ENCODE data around the gene MROH2B. TPM values are rescaled to one million over a fixed set of nuclear protein-coding genes. Genes with fewer than 3 reads are reported as not detected.

Gene MROH2B
- total RNA-seq, result not detected
- not detected for polyA plus RNA-seq (ENCODE audit: insufficient read length in 2 of 2)
- long read RNA-seq, donor 1, result 0 reads
- long read RNA-seq, donor 2, result 0 reads
- long read RNA-seq, donor 3, result 0 reads
- long read RNA-seq, donor 4, result 0 reads

- Histone ChIP-seq H3K36me3 (ENCODE audit: control insufficient read depth, insufficient read depth, low read length) (no peaks in the 10 kb centered on the region), H3K27ac (ENCODE audit: low read depth, low read length) (no peak within 1 kb of the TSS), H3K4me3 (ENCODE audit: low read depth, low read length) (no peak within 1 kb of the TSS), H3K9me3 (ENCODE audit: control insufficient read depth, insufficient read depth, low read length) (no peaks in the 10 kb centered on the region), H3K4me1 (ENCODE audit: control insufficient read depth, insufficient read depth, low read length) (no peaks in the 10 kb centered on the region), H3K27me3 (ENCODE audit: control insufficient read depth, insufficient read depth, low read length) (no peaks in the 10 kb centered on the region)
- 100% methylated on average over 1 of the region's 1 CpG for WGBS (ENCODE audit: insufficient coverage)
- DNase-seq (ENCODE audit: low read depth in 4 of 6, low spot score in 6 of 6), result no peak
These were observed at the start of gene MROH2B for GRCh38 chr5:41071242-41071641. Gene MROH2B (minus strand): TSS chr5:41071342. CDS start chr5:41070852, 490 bp downstream.

GRCh38 chr5:41120600-41120999 is 49.5 kb upstream of the MROH2B start:
- no peaks in the 10 kb centered on the region for H3K4me1 ChIP-seq (ENCODE audit: control insufficient read depth, insufficient read depth, low read length)
- no peaks in the 10 kb centered on the region for H3K27me3 ChIP-seq (ENCODE audit: control insufficient read depth, insufficient read depth, low read length)
- H3K27ac ChIP-seq (ENCODE audit: low read depth, low read length), result no peak overlapping the region
- no peak overlapping the region for H3K4me3 ChIP-seq (ENCODE audit: low read depth, low read length)
- H3K9me3 ChIP-seq (ENCODE audit: control insufficient read depth, insufficient read depth, low read length), result no peaks in the 10 kb centered on the region
- H3K36me3 ChIP-seq (ENCODE audit: control insufficient read depth, insufficient read depth, low read length), result no peaks in the 10 kb centered on the region
- no peak for DNase-seq (ENCODE audit: low read depth in 4 of 6, low spot score in 6 of 6)
- WGBS (ENCODE audit: insufficient coverage), result 97% methylated on average over 5 of the region's 8 CpGs

- Histone ChIP-seq H3K4me3 (ENCODE audit: low read depth, low read length) (no peak overlapping the region), H3K4me1 (ENCODE audit: control insufficient read depth, insufficient read depth, low read length) (no peaks in the 10 kb centered on the region), H3K9me3 (ENCODE audit: control insufficient read depth, insufficient read depth, low read length) (no peaks in the 10 kb centered on the region), H3K36me3 (ENCODE audit: control insufficient read depth, insufficient read depth, low read length) (no peaks in the 10 kb centered on the region), H3K27me3 (ENCODE audit: control insufficient read depth, insufficient read depth, low read length) (no peaks in the 10 kb centered on the region), H3K27ac (ENCODE audit: low read depth, low read length) (no peak overlapping the region)
- no CpG with 5 or more reads among the region's 3 CpGs for WGBS (ENCODE audit: insufficient coverage)
- DNase-seq (ENCODE audit: low read depth in 4 of 6, low spot score in 6 of 6), result no peak
These were observed 47.0 kb upstream of the MROH2B start for GRCh38 chr5:41118177-41118576.

- Histone ChIP-seq H3K4me3 (ENCODE audit: low read depth, low read length) (no peak overlapping the region), H3K36me3 (ENCODE audit: control insufficient read depth, insufficient read depth, low read length) (no peaks in the 10 kb centered on the region), H3K9me3 (ENCODE audit: control insufficient read depth, insufficient read depth, low read length) (no peaks in the 10 kb centered on the region), H3K27ac (ENCODE audit: low read depth, low read length) (no peak overlapping the region), H3K4me1 (ENCODE audit: control insufficient read depth, insufficient read depth, low read length) (no peaks in the 10 kb centered on the region), H3K27me3 (ENCODE audit: control insufficient read depth, insufficient read depth, low read length) (no peaks in the 10 kb centered on the region)
- WGBS (ENCODE audit: insufficient coverage), result no CpG with 5 or more reads among the region's 2 CpGs
- no peak for DNase-seq (ENCODE audit: low read depth in 4 of 6, low spot score in 6 of 6)
These were observed 44.1 kb upstream of the MROH2B start for GRCh38 chr5:41115281-41115680.

GRCh38 chr5:41112486-41113455 is 41.6 kb upstream of the MROH2B start:
- no peak overlapping the region for H3K4me3 ChIP-seq (ENCODE audit: low read depth, low read length)
- DNase-seq (ENCODE audit: low read depth in 4 of 6, low spot score in 6 of 6), result no peak
- no peaks in the 10 kb centered on the region for H3K9me3 ChIP-seq (ENCODE audit: control insufficient read depth, insufficient read depth, low read length)
- no peaks in the 10 kb centered on the region for H3K27me3 ChIP-seq (ENCODE audit: control insufficient read depth, insufficient read depth, low read length)
- H3K27ac ChIP-seq (ENCODE audit: low read depth, low read length), result no peak overlapping the region
- no peaks in the 10 kb centered on the region for H3K36me3 ChIP-seq (ENCODE audit: control insufficient read depth, insufficient read depth, low read length)
- no peaks in the 10 kb centered on the region for H3K4me1 ChIP-seq (ENCODE audit: control insufficient read depth, insufficient read depth, low read length)
- no CpG with 5 or more reads among the region's 2 CpGs for WGBS (ENCODE audit: insufficient coverage)

GRCh38 chr5:41109186-41109585 is 38.0 kb upstream of the MROH2B start:
- H3K27ac ChIP-seq (ENCODE audit: low read depth, low read length), result no peak overlapping the region
- H3K27me3 ChIP-seq (ENCODE audit: control insufficient read depth, insufficient read depth, low read length), result no peaks in the 10 kb centered on the region
- H3K9me3 ChIP-seq (ENCODE audit: control insufficient read depth, insufficient read depth, low read length), result no peaks in the 10 kb centered on the region
- no peaks in the 10 kb centered on the region for H3K4me1 ChIP-seq (ENCODE audit: control insufficient read depth, insufficient read depth, low read length)
- no peaks in the 10 kb centered on the region for H3K36me3 ChIP-seq (ENCODE audit: control insufficient read depth, insufficient read depth, low read length)
- DNase-seq (ENCODE audit: low read depth in 4 of 6, low spot score in 6 of 6), result no peak
- H3K4me3 ChIP-seq (ENCODE audit: low read depth, low read length), result no peak overlapping the region

GRCh38 chr5:41102341-41102740 is 31.2 kb upstream of the MROH2B start:
- Histone ChIP-seq H3K4me3 (ENCODE audit: low read depth, low read length) (no peak overlapping the region), H3K4me1 (ENCODE audit: control insufficient read depth, insufficient read depth, low read length) (no peaks in the 10 kb centered on the region), H3K36me3 (ENCODE audit: control insufficient read depth, insufficient read depth, low read length) (no peaks in the 10 kb centered on the region), H3K27me3 (ENCODE audit: control insufficient read depth, insufficient read depth, low read length) (no peaks in the 10 kb centered on the region), H3K27ac (ENCODE audit: low read depth, low read length) (no peak overlapping the region), H3K9me3 (ENCODE audit: control insufficient read depth, insufficient read depth, low read length) (no peaks in the 10 kb centered on the region)
- DNase-seq (ENCODE audit: low read depth in 4 of 6, low spot score in 6 of 6), result no peak

- Histone ChIP-seq H3K27me3 (ENCODE audit: control insufficient read depth, insufficient read depth, low read length) (no peaks in the 10 kb centered on the region), H3K36me3 (ENCODE audit: control insufficient read depth, insufficient read depth, low read length) (no peaks in the 10 kb centered on the region), H3K27ac (ENCODE audit: low read depth, low read length) (no peak overlapping the region), H3K4me3 (ENCODE audit: low read depth, low read length) (no peak overlapping the region), H3K9me3 (ENCODE audit: control insufficient read depth, insufficient read depth, low read length) (no peaks in the 10 kb centered on the region), H3K4me1 (ENCODE audit: control insufficient read depth, insufficient read depth, low read length) (no peaks in the 10 kb centered on the region)
- DNase-seq (ENCODE audit: low read depth in 4 of 6, low spot score in 6 of 6), result no peak
- WGBS (ENCODE audit: insufficient coverage), result 17% methylated on average over 1 of the region's 2 CpGs
These were observed 26.5 kb upstream of the MROH2B start for GRCh38 chr5:41097642-41098041.

- Histone ChIP-seq H3K4me1 (ENCODE audit: control insufficient read depth, insufficient read depth, low read length) (no peaks in the 10 kb centered on the region), H3K27ac (ENCODE audit: low read depth, low read length) (no peak overlapping the region), H3K4me3 (ENCODE audit: low read depth, low read length) (no peak overlapping the region), H3K27me3 (ENCODE audit: control insufficient read depth, insufficient read depth, low read length) (no peaks in the 10 kb centered on the region), H3K36me3 (ENCODE audit: control insufficient read depth, insufficient read depth, low read length) (no peaks in the 10 kb centered on the region), H3K9me3 (ENCODE audit: control insufficient read depth, insufficient read depth, low read length) (no peaks in the 10 kb centered on the region)
- no peak for DNase-seq (ENCODE audit: low read depth in 4 of 6, low spot score in 6 of 6)
- 90% methylated on average over 3 of the region's 5 CpGs for WGBS (ENCODE audit: insufficient coverage)
These were observed 24.4 kb upstream of the MROH2B start for GRCh38 chr5:41095324-41096101.

All from spinal cord (tissue), 10 donors.